HepG2 (cell line): Measurements from ENCODE around the gene CDC34. TPM values are rescaled to one million over a fixed set of nuclear protein-coding genes. Genes with fewer than 3 reads are reported as not detected.
A peak's percentile ranks its signal among the peaks of the same experiment; 100 is the strongest.

Source experiments
- AHR ChIP-seq: IDR thresholded peaks from 2 replicates; pipeline ENCODE4 v1.6.1; 2018; ENCODE audit warnings: missing genetic modification reagents, missing compliant biosample characterization
- CREBL2 ChIP-seq: sonication (generic); formaldehyde crosslinking; IDR thresholded peaks from 2 replicates; pipeline ENCODE4 v1.8.1; 2023; ENCODE audit warnings: missing genetic modification reagents, mild to moderate bottlenecking, borderline replicate concordance
- FOSL1 ChIP-seq: sonication (generic); formaldehyde crosslinking; IDR thresholded peaks from 2 replicates; pipeline ENCODE4 v1.9.0; 2021; ENCODE audit warnings: missing genetic modification reagents, borderline replicate concordance
- FOXC1 ChIP-seq: sonication (generic); formaldehyde crosslinking; IDR thresholded peaks from 2 replicates; pipeline ENCODE4 v1.8.0; 2022; ENCODE audit warnings: mild to moderate bottlenecking, missing genetic modification reagents, borderline replicate concordance
- HIVEP1 ChIP-seq: sonication (generic); formaldehyde crosslinking; IDR thresholded peaks from 2 replicates; pipeline ENCODE4 v1.4.0; 2020; ENCODE audit warnings: mild to moderate bottlenecking, missing genetic modification reagents
- ISL2 ChIP-seq: sonication (generic); formaldehyde crosslinking; IDR thresholded peaks from 2 replicates; pipeline ENCODE4 v1.5.0; 2020; ENCODE audit warnings: missing genetic modification reagents
- KDM2A ChIP-seq: sonication (generic); formaldehyde crosslinking; IDR thresholded peaks from 2 replicates; pipeline ENCODE4 v1.4.0; 2020; ENCODE audit warnings: low read depth, missing genetic modification reagents, borderline replicate concordance
- KDM3A ChIP-seq: IDR thresholded peaks from 2 replicates; pipeline ENCODE4 v1.6.1; 2018; ENCODE audit warnings: low read depth, missing compliant biosample characterization
- NFAT5 ChIP-seq: sonication (generic); formaldehyde crosslinking; IDR thresholded peaks from 2 replicates; pipeline ENCODE4 v1.4.0; 2020; ENCODE audit warnings: missing genetic modification reagents
- NFIB ChIP-seq: sonication (generic); formaldehyde crosslinking; IDR thresholded peaks from 2 replicates; pipeline ENCODE4 v1.9.0; 2021; ENCODE audit warnings: missing genetic modification reagents, mild to moderate bottlenecking, borderline replicate concordance
- NR2F2 ChIP-seq: IDR thresholded peaks from 2 replicates; pipeline ENCODE4 v1.6.1; 2012; ENCODE audit warnings: low read depth, inconsistent platforms, borderline replicate concordance
- SALL2 ChIP-seq: sonication (generic); formaldehyde crosslinking; IDR thresholded peaks from 2 replicates; pipeline ENCODE4 v1.8.1; 2023; ENCODE audit warnings: mild to moderate bottlenecking, missing genetic modification reagents, inconsistent platforms
- SIN3A ChIP-seq: IDR thresholded peaks from 2 replicates; pipeline ENCODE4 v1.6.1; 2011; ENCODE audit warnings: low read depth, mild to moderate bottlenecking, control low read depth, low read length, borderline replicate concordance
- TCF12 ChIP-seq, 2 experiments: fragments of 450-650 bp in 1 of 2; sonication (generic) in 1 of 2; formaldehyde crosslinking in 1 of 2; IDR thresholded peaks; 2 replicates each; pipeline versions ENCODE4 v1.6.1 to v1.8.0; 2017 to 2022; ENCODE audit warnings: antibody characterized with exemption in 1 of 2, mild to moderate bottlenecking in 1 of 2, missing genetic modification reagents in 1 of 2, moderate library complexity in 1 of 2
- YEATS4 ChIP-seq: sonication (generic); formaldehyde crosslinking; IDR thresholded peaks from 2 replicates; pipeline ENCODE4 v1.4.0; 2020; ENCODE audit warnings: missing genetic modification reagents, borderline replicate concordance
- ZNF17 ChIP-seq: sonication (generic); formaldehyde crosslinking; IDR thresholded peaks from 2 replicates; pipeline ENCODE4 v1.5.0; 2020; ENCODE audit warnings: mild to moderate bottlenecking, missing genetic modification reagents
- ZNF30 ChIP-seq: sonication (generic); formaldehyde crosslinking; IDR thresholded peaks from 2 replicates; pipeline ENCODE4 v1.5.0; 2020; ENCODE audit warnings: mild to moderate bottlenecking, missing genetic modification reagents
- ZNF354B ChIP-seq: sonication (generic); formaldehyde crosslinking; IDR thresholded peaks from 2 replicates; pipeline ENCODE4 v1.8.0; 2022; ENCODE audit warnings: mild to moderate bottlenecking, missing genetic modification reagents
- ZNF362 ChIP-seq: sonication (generic); formaldehyde crosslinking; IDR thresholded peaks from 2 replicates; pipeline ENCODE4 v1.4.0; 2020; ENCODE audit warnings: missing genetic modification reagents, mild to moderate bottlenecking, borderline replicate concordance
- ZNF501 ChIP-seq: sonication (generic); formaldehyde crosslinking; IDR thresholded peaks from 2 replicates; pipeline ENCODE4 v1.5.1; 2020; ENCODE audit warnings: mild to moderate bottlenecking, moderate library complexity, missing genetic modification reagents
- ZNF550 ChIP-seq: sonication (generic); formaldehyde crosslinking; IDR thresholded peaks from 2 replicates; pipeline ENCODE4 v1.4.0; 2020; ENCODE audit warnings: mild to moderate bottlenecking, missing genetic modification reagents, borderline replicate concordance
- ZNF615 ChIP-seq: sonication (generic); formaldehyde crosslinking; IDR thresholded peaks from 2 replicates; pipeline ENCODE4 v1.5.0; 2020; ENCODE audit warnings: mild to moderate bottlenecking, missing genetic modification reagents, borderline replicate concordance
- ZNF644 ChIP-seq: IDR thresholded peaks from 2 replicates; pipeline ENCODE4 v1.6.1; 2016; ENCODE audit warnings: low read depth
- ZNF816 ChIP-seq: sonication (generic); formaldehyde crosslinking; IDR thresholded peaks from 2 replicates; pipeline ENCODE4 v1.8.0; 2022; ENCODE audit warnings: missing genetic modification reagents, mild to moderate bottlenecking, borderline replicate concordance
- ZNF891 ChIP-seq: sonication (generic); formaldehyde crosslinking; IDR thresholded peaks from 2 replicates; pipeline ENCODE4 v1.5.0; 2020; ENCODE audit warnings: mild to moderate bottlenecking, missing genetic modification reagents
- polyA plus RNA-seq, 8 experiments: library from polyadenylated mRNA; depleted of rRNA in 3 of 8; stranded (reverse) in 7 of 8; unstranded in 1 of 8; fragments of >200 nt; fragmentation: Illumina TruSeq in 4 of 8; extraction: Trizol in 4 of 8; gene quantifications; 2 replicates each; pipeline versions ENCODE4 v1.2.1 to v1.2.3, GENCODE V29; 2011 to 2016; ENCODE audit warnings: low read depth in 4 of 8, missing spikeins in 1 of 8, mixed read lengths in 1 of 8; ENCODE audit not compliant: insufficient read depth in 1 of 8
- total RNA-seq, 5 experiments: library from RNA; depleted of rRNA; stranded (reverse); fragments of >200 nt; fragmentation: Illumina TruSeq; extraction: Trizol; gene quantifications; 2 replicates each; pipeline ENCODE4 v1.2.3, GENCODE V29; 2016; ENCODE audit warnings: low read depth in 1 of 5

The CDC34 gene
- total and polyA plus RNA-seq, 2 of the 13 experiments (the other 11 are each of a cell fraction or from before 2014, with no cell fraction given) = 138 to 150 TPM

GRCh38 chr19:558770-559439 is 27.3 kb downstream of the CDC34 start (continued):
- TF ChIP-seq ZNF550 (CRISPR knock-in tag) (no peak), HIVEP1 (CRISPR knock-in tag) (no peak), NFIB (CRISPR knock-in tag) (no peak), FOSL1 (CRISPR knock-in tag) (no peak), ZNF17 (CRISPR knock-in tag) (no peak), ZNF362 (CRISPR knock-in tag) (no peak), KDM2A (CRISPR knock-in tag) (no peak), KDM3A (CRISPR knock-in tag) (no peak), YEATS4 (CRISPR knock-in tag) (peak; percentile 32; the same call in 1 of the 2 replicates), ZNF501 (CRISPR knock-in tag) (no peak), TCF12 (IDR thresholded peaks at IDR 0.05) (no peak), TCF12 (CRISPR knock-in tag; IDR thresholded peaks at IDR 0.05) (no peak), ZNF354B (CRISPR knock-in tag) (no peak), AHR (0 out of 2 replicates have a peak, but pooled peaks have one; percentile 41), CREBL2 (CRISPR knock-in tag) (no peak), ZNF615 (CRISPR knock-in tag) (no peak), ZNF644 (CRISPR knock-in tag) (no peak), NFAT5 (no peak), ZNF30 (CRISPR knock-in tag) (no peak), ZNF891 (no peak), ZNF816 (CRISPR knock-in tag) (peak; percentile 55; the same call in 1 of the 2 replicates), ISL2 (CRISPR knock-in tag) (no peak), SIN3A (0 out of 2 replicates have a peak, but pooled peaks have one; percentile 65), FOXC1 (CRISPR knock-in tag) (no peak), NR2F2 (0 out of 2 replicates have a peak, but pooled peaks have one; percentile 20), SALL2 (CRISPR knock-in tag) (no peak)
